ENCODE results near the gene TTLL1. TPM values are rescaled to one million over a fixed set of nuclear protein-coding genes. Genes with fewer than 3 reads are reported as not detected.

Gene TTLL1
- polyA plus RNA-seq, 1 donor (not counting 4 experiments of a cell fraction or from before 2014, with no cell fraction given), result 3.5 TPM

GRCh38 chr22:42994917-42995562, 94.2 kb downstream of the TTLL1 start:
- Histone ChIP-seq H3K79me2 (ENCODE audit: control insufficient read depth, insufficient read depth, low read length) (peaks cover 82% of the 10 kb centered on the region), H3K27me3 (ENCODE audit: control insufficient read depth, extremely low read depth, insufficient read depth, low read length) (no peaks in the 10 kb centered on the region), H3K4me3 (ENCODE audit: control insufficient read depth in 2 of 3, extremely low read depth in 1 of 3, insufficient read depth in 2 of 3, low read depth in 1 of 3, low read length in 3 of 3) (peak overlapping the region in 1 of 3 experiments; percentile 36), H3K4me1 (ENCODE audit: control insufficient read depth, extremely low read depth, insufficient read depth, low read length) (peaks cover 66% of the 10 kb centered on the region), H3K9me1 (ENCODE audit: control insufficient read depth, extremely low read depth, insufficient read depth, low read length) (peaks cover 13% of the 10 kb centered on the region), H3K27ac (ENCODE audit: control insufficient read depth, insufficient read depth, low read length) (peak overlapping the region; percentile 65), H3K36me3 (ENCODE audit: control insufficient read depth in 2 of 2, extremely low read depth in 1 of 2, insufficient read depth in 2 of 2, low read length in 2 of 2) (no peaks in the 10 kb centered on the region), H3K4me2 (ENCODE audit: control insufficient read depth, extremely low read depth, insufficient read depth, low read depth, low read length) (peak overlapping the region; percentile 55), H3K9ac (ENCODE audit: control insufficient read depth, extremely low read depth, insufficient read depth, low read length) (peak overlapping the region; percentile 42), H2AFZ (ENCODE audit: control insufficient read depth, low read length) (no peak overlapping the region), H4K20me1 (ENCODE audit: control insufficient read depth, extremely low read depth, insufficient read depth, low read length) (peaks cover 19% of the 10 kb centered on the region), H3K9me3 (ENCODE audit: control insufficient read depth, low read depth, low read length) (no peaks in the 10 kb centered on the region)
- FAIRE-seq (peak; percentile 95), DNase-seq (ENCODE audit: low read depth, low spot score) (no peak)
- TF ChIP-seq CTCF (optimal IDR thresholded peaks at IDR 0.05 in 1 of 3, IDR thresholded peaks at IDR 0.05 in 1 of 3, conservative IDR thresholded peaks at IDR 0.05 in 1 of 3; ENCODE audit: extremely low read depth in 1 of 3, insufficient read depth in 2 of 3, low read length in 3 of 3), result no peak
- TF ChIP-seq EZH2 (IDR thresholded peaks at IDR 0.05; ENCODE audit: low read length), result no peak
- dilution Hi-C loops (cut with MboI; ENCODE audit: extremely low pct_ligation_motif_present, low sequenced_read_pairs), result no loop called here

- H3K27me3 ChIP-seq (ENCODE audit: control insufficient read depth, extremely low read depth, insufficient read depth, low read length), result no peaks in the 10 kb centered on the region
- dilution Hi-C loops (cut with MboI; ENCODE audit: extremely low pct_ligation_motif_present, low sequenced_read_pairs), result no loop called here
- no peaks in the 10 kb centered on the region for H3K9me3 ChIP-seq (ENCODE audit: control insufficient read depth, low read depth, low read length)
- peak overlapping the region; percentile 42 for H3K9ac ChIP-seq (ENCODE audit: control insufficient read depth, extremely low read depth, insufficient read depth, low read length)
- H3K4me2 ChIP-seq (ENCODE audit: control insufficient read depth, extremely low read depth, insufficient read depth, low read depth, low read length), result no peak overlapping the region
- H3K36me3 ChIP-seq (ENCODE audit: control insufficient read depth in 2 of 2, extremely low read depth in 1 of 2, insufficient read depth in 2 of 2, low read length in 2 of 2), result no peaks in the 10 kb centered on the region
- peak overlapping the region; percentile 65 for H3K27ac ChIP-seq (ENCODE audit: control insufficient read depth, insufficient read depth, low read length)
- peaks cover 75% of the 10 kb centered on the region for H3K79me2 ChIP-seq (ENCODE audit: control insufficient read depth, insufficient read depth, low read length)
- H2AFZ ChIP-seq (ENCODE audit: control insufficient read depth, low read length), result no peak overlapping the region
- H3K4me3 ChIP-seq (ENCODE audit: control insufficient read depth in 2 of 3, extremely low read depth in 1 of 3, insufficient read depth in 2 of 3, low read depth in 1 of 3, low read length in 3 of 3), result peak overlapping the region in 1 of 3 experiments; percentile 36
- DNase-seq (ENCODE audit: low read depth, low spot score) (no peak), FAIRE-seq (no peak)
- H3K9me1 ChIP-seq (ENCODE audit: control insufficient read depth, extremely low read depth, insufficient read depth, low read length), result peaks cover 13% of the 10 kb centered on the region
- TF ChIP-seq EZH2 (IDR thresholded peaks at IDR 0.05; ENCODE audit: low read length) (no peak), CTCF (optimal IDR thresholded peaks at IDR 0.05 in 1 of 3, IDR thresholded peaks at IDR 0.05 in 1 of 3, conservative IDR thresholded peaks at IDR 0.05 in 1 of 3; ENCODE audit: extremely low read depth in 1 of 3, insufficient read depth in 2 of 3, low read length in 3 of 3) (no peak)
- H4K20me1 ChIP-seq (ENCODE audit: control insufficient read depth, extremely low read depth, insufficient read depth, low read length), result peaks cover 15% of the 10 kb centered on the region
- peaks cover 62% of the 10 kb centered on the region for H3K4me1 ChIP-seq (ENCODE audit: control insufficient read depth, extremely low read depth, insufficient read depth, low read length)
Measured at GRCh38 chr22:42994276-42994916, 94.8 kb downstream of the TTLL1 start.
